Tibial artery (tissue), 4 donors: ENCODE measurements around the gene FAM162A.

Source experiments
- DNase-seq, 2 donors: peaks; one replicate each; pipeline ENCODE4 v3.0.0-alpha.2; 2019
- H3K27ac ChIP-seq, 2 donors: fragments of 200-600 bp; sonication (generic) in 1 of 2; 1 replicate in 1 of 2; 2 replicates in 1 of 2; pipeline ENCODE4 v1.5.1; 2018 to 2019; ENCODE audit warnings: mild to moderate bottlenecking in 1 of 2
- H3K27me3 ChIP-seq, 2 donors: fragments of 200-600 bp; sonication (generic) in 1 of 2; one replicate each; pipeline versions ENCODE4 v1.5.1 to v1.6.0; 2016 to 2019
- H3K36me3 ChIP-seq, 3 donors: fragments of 200-600 bp; sonication (generic) in 2 of 3; one replicate each; pipeline ENCODE4 v1.5.1; 2016 to 2019; ENCODE audit warnings: mild to moderate bottlenecking in 2 of 3
- H3K4me1 ChIP-seq, 4 donors: fragments of 200-600 bp; sonication (generic) in 2 of 4; 1 replicate in 3 of 4; 2 replicates in 1 of 4; pipeline ENCODE4 v1.5.1; 2016 to 2019
- H3K4me3 ChIP-seq, 2 donors: fragments of 200-600 bp; sonication (generic) in 1 of 2; 1 replicate in 1 of 2; 2 replicates in 1 of 2; pipeline ENCODE4 v1.5.1; 2018 to 2019; ENCODE audit warnings: mild to moderate bottlenecking in 2 of 2
- H3K9me3 ChIP-seq, 3 donors: fragments of 200-600 bp; sonication (generic) in 1 of 3; one replicate each; pipeline ENCODE4 v1.5.1; 2016 to 2019
- CTCF ChIP-seq, 2 experiments: fragments of 200-600 bp in 1 of 2; fragments of 450-650 bp in 1 of 2; IDR thresholded peaks; one replicate each; pipeline ENCODE4 v1.5.1; 2017 to 2019; ENCODE audit warnings: antibody characterized with exemption in 2 of 2, mild to moderate bottlenecking in 1 of 2, moderate library complexity in 1 of 2
- intact Hi-C: fragments of 100-400 bp; cut with DNase I; formaldehyde crosslinking; loops from one replicate; pipeline ENCODE4 v1.15.0; 2023; ENCODE audit warnings: low total_unique reads

FAM162A gene

GRCh38 chr3:122394173-122394572 is 10.2 kb downstream of the FAM162A start:
- Histone ChIP-seq H3K9me3 (no peaks in the 10 kb centered on the region), H3K4me3 (no peak overlapping the region), H3K36me3 (no peaks in the 10 kb centered on the region), H3K4me1 (no peaks in the 10 kb centered on the region), H3K27me3 (no peaks in the 10 kb centered on the region), H3K27ac (no peak overlapping the region)
- no peak for TF ChIP-seq CTCF (IDR thresholded peaks at IDR 0.05)
- intact Hi-C loops: no loop called here
- DNase-seq: no peak

- no peak for TF ChIP-seq CTCF (IDR thresholded peaks at IDR 0.05)
- no peak for DNase-seq
- Histone ChIP-seq H3K27ac (no peak overlapping the region), H3K4me3 (no peak overlapping the region), H3K4me1 (no peaks in the 10 kb centered on the region), H3K9me3 (no peaks in the 10 kb centered on the region), H3K36me3 (no peaks in the 10 kb centered on the region), H3K27me3 (no peaks in the 10 kb centered on the region)
- intact Hi-C loops: no loop called here
Observed at GRCh38 chr3:122395582-122395981, 11.6 kb downstream of the FAM162A start.

GRCh38 chr3:122396511-122396910 is 12.5 kb downstream of the FAM162A start:
- H3K27me3 ChIP-seq: no peaks in the 10 kb centered on the region
- no peak overlapping the region for H3K27ac ChIP-seq
- TF ChIP-seq CTCF (IDR thresholded peaks at IDR 0.05): no peak
- no peaks in the 10 kb centered on the region for H3K4me1 ChIP-seq
- H3K36me3 ChIP-seq: no peaks in the 10 kb centered on the region
- no peaks in the 10 kb centered on the region for H3K9me3 ChIP-seq
- no peak overlapping the region for H3K4me3 ChIP-seq
- DNase-seq: no peak
- intact Hi-C loops: no loop called here

- TF ChIP-seq CTCF (IDR thresholded peaks at IDR 0.05): no peak
- intact Hi-C loops: no loop called here
Observed at GRCh38 chr3:122397201-122397600, 13.2 kb downstream of the FAM162A start.

GRCh38 chr3:122398920-122399319 is 14.9 kb downstream of the FAM162A start:
- Histone ChIP-seq H3K4me3 (no peak overlapping the region), H3K4me1 (no peaks in the 10 kb centered on the region), H3K27me3 (no peaks in the 10 kb centered on the region), H3K9me3 (no peaks in the 10 kb centered on the region), H3K27ac (no peak overlapping the region), H3K36me3 (peaks cover 5 to 14% (median 6%) of the 10 kb centered on the region in 3 donors)
- intact Hi-C loops: no loop called here
- DNase-seq: no peak
- no peak for TF ChIP-seq CTCF (IDR thresholded peaks at IDR 0.05)

More at GRCh38 chr3:122397201-122397600, 13.2 kb downstream of the FAM162A start:
- no peaks in the 10 kb centered on the region for H3K4me1 ChIP-seq
- no peaks in the 10 kb centered on the region for H3K27me3 ChIP-seq
- DNase-seq: no peak
- no peak overlapping the region for H3K4me3 ChIP-seq
- H3K27ac ChIP-seq: no peak overlapping the region
- no peaks in the 10 kb centered on the region for H3K36me3 ChIP-seq
- H3K9me3 ChIP-seq: no peaks in the 10 kb centered on the region

GRCh38 chr3:122403489-122403888 is 19.5 kb downstream of the FAM162A start:
- H3K4me1 ChIP-seq: no peaks in the 10 kb centered on the region
- intact Hi-C loops: no loop called here
- peaks cover 5 to 58% (median 29%) of the 10 kb centered on the region in 3 donors for H3K36me3 ChIP-seq
- no peaks in the 10 kb centered on the region for H3K9me3 ChIP-seq
- H3K27me3 ChIP-seq: no peaks in the 10 kb centered on the region
- TF ChIP-seq CTCF (IDR thresholded peaks at IDR 0.05): no peak
- H3K27ac ChIP-seq: no peak overlapping the region
- no peak overlapping the region for H3K4me3 ChIP-seq
- DNase-seq: no peak
